Measurements from ENCODE around the gene DPP6.

DNA sequence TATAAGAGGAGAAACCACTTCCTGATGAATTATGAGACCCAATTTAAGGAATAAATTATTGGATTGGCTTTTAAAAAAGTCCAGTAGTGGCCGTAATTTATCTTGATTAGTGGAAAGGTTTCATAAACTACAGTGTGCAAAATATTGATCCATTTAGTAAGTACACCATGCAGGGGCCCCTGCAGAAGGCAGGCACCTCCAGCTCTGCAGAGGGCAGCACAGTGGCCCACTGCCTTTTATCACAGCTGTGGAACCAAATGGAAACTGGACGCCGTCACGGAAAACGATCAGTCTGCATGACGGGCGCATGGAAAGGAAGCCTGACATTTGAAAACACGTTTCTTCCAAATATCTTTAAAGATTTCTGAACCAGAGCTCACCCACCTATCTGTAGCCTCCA, 204.0 kb downstream of the DPP6 start:
- no peak for TF ChIP-seq SIN3A (IDR thresholded peaks at IDR 0.05; ENCODE audit: borderline replicate concordance, low read depth, low read length)
- TF ChIP-seq, protein P1, sequence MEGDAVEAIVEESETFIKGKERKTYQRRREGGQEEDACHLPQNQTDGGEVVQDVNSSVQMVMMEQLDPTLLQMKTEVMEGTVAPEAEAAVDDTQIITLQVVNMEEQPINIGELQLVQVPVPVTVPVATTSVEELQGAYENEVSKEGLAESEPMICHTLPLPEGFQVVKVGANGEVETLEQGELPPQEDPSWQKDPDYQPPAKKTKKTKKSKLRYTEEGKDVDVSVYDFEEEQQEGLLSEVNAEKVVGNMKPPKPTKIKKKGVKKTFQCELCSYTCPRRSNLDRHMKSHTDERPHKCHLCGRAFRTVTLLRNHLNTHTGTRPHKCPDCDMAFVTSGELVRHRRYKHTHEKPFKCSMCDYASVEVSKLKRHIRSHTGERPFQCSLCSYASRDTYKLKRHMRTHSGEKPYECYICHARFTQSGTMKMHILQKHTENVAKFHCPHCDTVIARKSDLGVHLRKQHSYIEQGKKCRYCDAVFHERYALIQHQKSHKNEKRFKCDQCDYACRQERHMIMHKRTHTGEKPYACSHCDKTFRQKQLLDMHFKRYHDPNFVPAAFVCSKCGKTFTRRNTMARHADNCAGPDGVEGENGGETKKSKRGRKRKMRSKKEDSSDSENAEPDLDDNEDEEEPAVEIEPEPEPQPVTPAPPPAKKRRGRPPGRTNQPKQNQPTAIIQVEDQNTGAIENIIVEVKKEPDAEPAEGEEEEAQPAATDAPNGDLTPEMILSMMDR (IDR thresholded peaks at IDR 0.05): no peak
- no peak for TF ChIP-seq TAF1 (IDR thresholded peaks at IDR 0.05; ENCODE audit: borderline replicate concordance, low read depth, low read length)
- no peak for TF ChIP-seq POLR2AphosphoS5 (IDR thresholded peaks at IDR 0.05; ENCODE audit: low read depth, low read length)
